ENCODE data around the gene CACNA1S.

GRCh38 chr1:201016211-201016651 lies 96.0 kb downstream of the CACNA1S start:
- TF ChIP-seq SP2 (IDR thresholded peaks at IDR 0.05; ENCODE audit: low read length) (no peak), CTCF (IDR thresholded peaks at IDR 0.05; ENCODE audit: control extremely low read depth in 1 of 3, insufficient read depth in 1 of 3, low read depth in 1 of 3, low read length in 3 of 3) (no peak), POLR2AphosphoS5 (IDR thresholded peaks at IDR 0.05; ENCODE audit: low read depth, low read length) (no peak), POLR2A (IDR thresholded peaks at IDR 0.05; ENCODE audit: control extremely low read depth in 1 of 2, low read depth in 2 of 2, low read length in 2 of 2) (no peak), USF2 (IDR thresholded peaks at IDR 0.05; ENCODE audit: low read length) (no peak), ATF2 (IDR thresholded peaks at IDR 0.05; ENCODE audit: low read length) (no peak), GABPA (IDR thresholded peaks at IDR 0.05; ENCODE audit: borderline replicate concordance, insufficient read depth, low read length) (no peak), EP300 (IDR thresholded peaks at IDR 0.05; ENCODE audit: borderline replicate concordance in 1 of 2, low read depth in 2 of 2, low read length in 2 of 2) (no peak), ASH2L (IDR thresholded peaks at IDR 0.05; ENCODE audit: low read length) (no peak), E2F6 (IDR thresholded peaks at IDR 0.05) (no peak)

All from H1 (cell line).